Adrenal gland (tissue), 12 donors: ENCODE results near the gene L3MBTL3. TPM values are rescaled to one million over a fixed set of nuclear protein-coding genes. Genes with fewer than 3 reads are reported as not detected.

Experiments used
- DNase-seq, 7 donors: peaks; one replicate each; pipeline ENCODE4 v3.0.0-alpha.2; 2019 to 2020
- H3K27ac ChIP-seq, 5 donors: fragments of 200-600 bp; sonication (generic) in 4 of 5; 1 replicate in 3 of 5; 2 replicates in 2 of 5; pipeline versions ENCODE4 v1.5.1 to v1.8.0; 2016 to 2020; ENCODE audit warnings: mild to moderate bottlenecking in 1 of 5
- H3K27me3 ChIP-seq: fragments of 200-600 bp; 2 replicates; pipeline ENCODE4 v1.8.0; 2021
- H3K36me3 ChIP-seq, 2 donors: fragments of 200-600 bp; replicated peaks in 1 of 2; 1 replicate in 1 of 2; 2 replicates in 1 of 2; pipeline versions ENCODE4 v1.5.1 to v1.8.0; 2018 to 2022
- H3K4me1 ChIP-seq, 2 donors: fragments of 200-600 bp; replicated peaks in 1 of 2; 1 replicate in 1 of 2; 2 replicates in 1 of 2; pipeline versions ENCODE4 v1.5.1 to v1.8.0; 2018 to 2021
- H3K4me3 ChIP-seq, 4 donors: fragments of 200-600 bp; sonication (generic) in 3 of 4; one replicate each; pipeline ENCODE4 v1.5.1; 2016 to 2018
- H3K9me3 ChIP-seq, 3 donors: fragments of 200-600 bp; sonication (generic) in 1 of 3; replicated peaks in 1 of 3; 1 replicate in 2 of 3; 2 replicates in 1 of 3; pipeline versions ENCODE4 v1.5.1 to v1.8.0; 2016 to 2021
- POLR2A ChIP-seq, 2 donors: fragments of 450-650 bp; IDR thresholded peaks; one replicate each; pipeline ENCODE4 v1.6.1; 2017; ENCODE audit warnings: antibody characterized with exemption in 2 of 2, mild to moderate bottlenecking in 2 of 2, moderate library complexity in 1 of 2
- WGBS, 4 donors: extraction: QIAGEN DNeasy Blood & Tissue Kit in 2 of 4; methylation state at CpG; one replicate each; pipeline versions ENCODE4 v1.1.5 to v1.1.7; 2013 to 2017; 5-methylcytosine and 5-hydroxymethylcytosine counted together
- intact Hi-C, 2 donors: fragments of 100-400 bp; cut with DNase I; formaldehyde crosslinking; loops; one replicate each; pipeline versions ENCODE4 v1.14.1 to v1.15.0; 2022 to 2023
- polyA plus RNA-seq, 3 donors: library from polyadenylated mRNA; stranded (reverse); fragments of 200-250 nt in 2 of 3; fragments of 350-450 nt in 1 of 3; fragmentation: Illumina TruSeq in 1 of 3; extraction: RNeasy Lipid Tissue Mini Kit (QIAGEN cat#74804) in 1 of 3; gene quantifications; one replicate each; pipeline ENCODE4 v1.2.3, GENCODE V29; 2013 to 2014
- total RNA-seq, 9 donors: library from RNA; depleted of rRNA in 4 of 9; stranded (reverse); fragments of >200 nt in 4 of 9; fragments of 120-200 nt in 1 of 9; fragmentation: NEBNext Ultra II Directional in 1 of 9; extraction: Animal tissue kit (Norgen Biotek cat#: 25700) in 1 of 9; gene quantifications; one replicate each; pipeline versions ENCODE4 v1.1.0 to v1.2.4, GENCODE V29; 2013 to 2023
- TF ChIP-seq, protein P1 (sequence below), 6 experiments: fragments of 450-650 bp in 4 of 6; fragments of 200-600 bp in 2 of 6; sonication (generic) in 1 of 6; IDR thresholded peaks; 1 replicate in 5 of 6; 2 replicates in 1 of 6; pipeline versions ENCODE4 v1.5.1 to v1.8.0; 2016 to 2021; ENCODE audit warnings: antibody characterized with exemption in 6 of 6, mild to moderate bottlenecking in 2 of 6, moderate library complexity in 1 of 6
- donor health status: healthy with polysubstance abuse.
- donor health status: Bipolar disorder and iron deficiency.
- donor health status: DM: yes; HTN: yes; CAD: no.
- donor health status: DM: no; HTN: no; CAD: no.
- donor health status: DM: no; HTN: no; CAD: no.
- donor health status: DM: yes; HTN: yes; CAD: no.

Gene L3MBTL3
- total and polyA plus RNA-seq, 12 donors, result 7.2 to 32.5 (median 17.3) TPM

GRCh38 chr6:130020907-130021629, 2.7 kb downstream of the L3MBTL3 start:
- Histone ChIP-seq H3K27ac (peak overlapping the region; percentile 82 to 97 (median 95)), H3K27me3 (no peaks in the 10 kb centered on the region), H3K4me3 (peak overlapping the region in 3 of 4 donors; percentile 36 to 93 (median 87)), H3K4me1 (peaks cover 0 to 15% of the 10 kb centered on the region in 2 donors), H3K9me3 (no peaks in the 10 kb centered on the region), H3K36me3 (no peaks in the 10 kb centered on the region)
- DNase-seq, result peak; percentile 88 to 96 (median 90)
- TF ChIP-seq POLR2A (IDR thresholded peaks at IDR 0.05), result peak in 1 of 2 donors; percentile 71
- TF ChIP-seq, protein P1, sequence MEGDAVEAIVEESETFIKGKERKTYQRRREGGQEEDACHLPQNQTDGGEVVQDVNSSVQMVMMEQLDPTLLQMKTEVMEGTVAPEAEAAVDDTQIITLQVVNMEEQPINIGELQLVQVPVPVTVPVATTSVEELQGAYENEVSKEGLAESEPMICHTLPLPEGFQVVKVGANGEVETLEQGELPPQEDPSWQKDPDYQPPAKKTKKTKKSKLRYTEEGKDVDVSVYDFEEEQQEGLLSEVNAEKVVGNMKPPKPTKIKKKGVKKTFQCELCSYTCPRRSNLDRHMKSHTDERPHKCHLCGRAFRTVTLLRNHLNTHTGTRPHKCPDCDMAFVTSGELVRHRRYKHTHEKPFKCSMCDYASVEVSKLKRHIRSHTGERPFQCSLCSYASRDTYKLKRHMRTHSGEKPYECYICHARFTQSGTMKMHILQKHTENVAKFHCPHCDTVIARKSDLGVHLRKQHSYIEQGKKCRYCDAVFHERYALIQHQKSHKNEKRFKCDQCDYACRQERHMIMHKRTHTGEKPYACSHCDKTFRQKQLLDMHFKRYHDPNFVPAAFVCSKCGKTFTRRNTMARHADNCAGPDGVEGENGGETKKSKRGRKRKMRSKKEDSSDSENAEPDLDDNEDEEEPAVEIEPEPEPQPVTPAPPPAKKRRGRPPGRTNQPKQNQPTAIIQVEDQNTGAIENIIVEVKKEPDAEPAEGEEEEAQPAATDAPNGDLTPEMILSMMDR (IDR thresholded peaks at IDR 0.05), result peak; percentile 64 to 90 (median 88)
- intact Hi-C loops, result loop anchor here in 1 of 2 donors (10.0 kb wide), 1 partner anchor 426 kb away; no protein-coding TSS in a partner anchor
- WGBS, 4 donors, result 6 to 8% (median 7%) methylated on average over 29 of the region's 29 CpGs

DNA sequence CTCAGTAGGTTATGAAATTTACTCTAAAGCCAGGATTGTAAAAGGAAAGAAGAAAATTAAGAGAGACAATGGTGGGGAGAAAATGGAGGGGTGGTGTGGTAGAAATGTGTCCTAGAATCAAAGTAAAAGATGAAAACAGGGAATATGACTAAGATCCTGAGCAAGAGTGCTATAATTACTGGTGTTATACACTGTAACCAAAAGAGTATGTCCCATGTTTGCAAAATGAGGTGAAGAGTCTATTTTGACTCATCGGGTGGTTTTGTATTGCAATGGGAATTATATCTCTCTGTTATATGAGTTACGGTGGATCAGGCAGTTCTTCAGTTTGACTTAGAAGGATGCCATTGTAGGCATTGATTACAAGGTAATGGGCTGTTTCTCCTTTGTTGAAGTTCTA, 8.5 kb downstream of the L3MBTL3 start:
- TF ChIP-seq, protein P1 (IDR thresholded peaks at IDR 0.05), result no peak
- no peak for TF ChIP-seq POLR2A (IDR thresholded peaks at IDR 0.05)
- WGBS, 4 donors, result 94 to 100% (median 98%) methylated on average over 2 of the region's 2 CpGs
- no peaks in the 10 kb centered on the region for H3K27me3 ChIP-seq
- H3K4me1 ChIP-seq, result peaks cover 5 to 41% of the 10 kb centered on the region in 2 donors
- H3K9me3 ChIP-seq, result no peaks in the 10 kb centered on the region
- DNase-seq, result no peak
- H3K27ac ChIP-seq, result no peak overlapping the region
- intact Hi-C loops, result loop anchor here in 1 of 2 donors (10.0 kb wide), 1 partner anchor 432 kb away; no protein-coding TSS in a partner anchor
- H3K36me3 ChIP-seq, result no peaks in the 10 kb centered on the region
- no peak overlapping the region for H3K4me3 ChIP-seq

DNA sequence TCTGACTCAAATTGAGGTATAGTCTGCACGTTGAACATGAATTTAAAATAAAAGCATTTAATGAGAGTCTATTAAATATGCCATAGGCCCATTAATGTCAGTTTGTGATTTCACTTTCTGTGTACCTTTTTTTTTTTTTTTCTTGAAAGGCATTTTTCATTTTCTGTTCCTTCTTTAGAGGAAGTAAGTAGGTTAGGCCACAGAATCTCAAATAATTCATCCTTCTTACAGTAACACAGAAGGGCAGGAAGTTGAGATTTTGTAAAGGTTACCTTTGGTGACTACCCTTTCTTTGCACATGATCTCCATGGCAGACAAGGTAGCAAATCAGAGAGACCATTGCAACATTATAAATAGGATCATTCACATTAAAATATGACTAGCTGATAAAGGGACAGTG, 9.6 kb downstream of the L3MBTL3 start:
- H3K27me3 ChIP-seq, result no peaks in the 10 kb centered on the region
- no peaks in the 10 kb centered on the region for H3K9me3 ChIP-seq
- H3K4me1 ChIP-seq, result peaks cover 5 to 38% of the 10 kb centered on the region in 2 donors
- no peak for DNase-seq
- H3K27ac ChIP-seq, result no peak overlapping the region
- intact Hi-C loops, result loop anchor here in 1 of 2 donors (10.0 kb wide), 1 partner anchor 433 kb away; no protein-coding TSS in a partner anchor
- whole genome bisulfite sequencing, 4 donors, result 70 to 81% (median 77%) methylated on average over 1 of the region's 1 CpG
- H3K36me3 ChIP-seq, result no peaks in the 10 kb centered on the region
- TF ChIP-seq POLR2A (IDR thresholded peaks at IDR 0.05), result no peak
- TF ChIP-seq, protein P1 (IDR thresholded peaks at IDR 0.05), result no peak
- no peak overlapping the region for H3K4me3 ChIP-seq

DNA sequence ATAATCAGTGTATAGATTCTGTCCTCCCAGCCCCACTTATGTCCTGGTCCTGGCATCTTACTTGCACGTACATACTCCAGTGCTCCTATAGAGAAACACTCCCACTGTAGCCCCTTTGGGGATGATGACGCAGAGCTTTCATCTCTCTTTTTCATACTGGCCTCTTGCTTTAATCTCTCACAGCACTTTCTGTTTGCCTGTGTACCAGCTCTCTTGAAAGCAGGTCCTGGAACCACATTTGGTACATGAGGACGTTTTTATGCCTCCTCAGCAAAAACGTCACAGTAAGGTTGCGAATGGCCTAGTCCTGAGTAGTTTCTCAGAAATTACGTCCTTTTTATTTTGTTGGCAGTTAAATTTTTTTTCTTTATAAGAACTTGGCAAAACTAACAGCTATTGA, 10.8 kb downstream of the L3MBTL3 start:
- TF ChIP-seq, protein P1 (IDR thresholded peaks at IDR 0.05), result no peak
- TF ChIP-seq POLR2A (IDR thresholded peaks at IDR 0.05), result no peak
- Histone ChIP-seq H3K4me3 (no peak overlapping the region), H3K27ac (peak overlapping the region; percentile 37 to 72 (median 44)), H3K36me3 (no peaks in the 10 kb centered on the region), H3K9me3 (no peaks in the 10 kb centered on the region), H3K27me3 (no peaks in the 10 kb centered on the region), H3K4me1 (peaks cover 16 to 49% of the 10 kb centered on the region in 2 donors)
- 58 to 61% (median 60%) methylated on average over 6 of the region's 6 CpGs for WGBS, 4 donors
- peak in 6 of 7 donors; percentile 25 to 69 (median 40) for DNase-seq
- intact Hi-C loops, result loop anchor here in 1 of 2 donors (10.0 kb wide), 1 partner anchor 434 kb away; no protein-coding TSS in a partner anchor
